Measurements from ENCODE around the gene SUN1.

- TF ChIP-seq CTCF (IDR thresholded peaks at IDR 0.05) (no peak), ZFX (IDR thresholded peaks at IDR 0.05; ENCODE audit: borderline replicate concordance) (no peak)
Measured at GRCh38 chr7:910441-910861, 78.2 kb downstream of the SUN1 start.
